Inflammatory macrophage treated with lipopolysaccharide for 4 hours (primary cell): ENCODE data around the gene OSBPL7.

Source experiments
- DNase-seq: peaks from one replicate; pipeline ENCODE4 v3.0.0-alpha.2; 2020

The OSBPL7 gene

DNA sequence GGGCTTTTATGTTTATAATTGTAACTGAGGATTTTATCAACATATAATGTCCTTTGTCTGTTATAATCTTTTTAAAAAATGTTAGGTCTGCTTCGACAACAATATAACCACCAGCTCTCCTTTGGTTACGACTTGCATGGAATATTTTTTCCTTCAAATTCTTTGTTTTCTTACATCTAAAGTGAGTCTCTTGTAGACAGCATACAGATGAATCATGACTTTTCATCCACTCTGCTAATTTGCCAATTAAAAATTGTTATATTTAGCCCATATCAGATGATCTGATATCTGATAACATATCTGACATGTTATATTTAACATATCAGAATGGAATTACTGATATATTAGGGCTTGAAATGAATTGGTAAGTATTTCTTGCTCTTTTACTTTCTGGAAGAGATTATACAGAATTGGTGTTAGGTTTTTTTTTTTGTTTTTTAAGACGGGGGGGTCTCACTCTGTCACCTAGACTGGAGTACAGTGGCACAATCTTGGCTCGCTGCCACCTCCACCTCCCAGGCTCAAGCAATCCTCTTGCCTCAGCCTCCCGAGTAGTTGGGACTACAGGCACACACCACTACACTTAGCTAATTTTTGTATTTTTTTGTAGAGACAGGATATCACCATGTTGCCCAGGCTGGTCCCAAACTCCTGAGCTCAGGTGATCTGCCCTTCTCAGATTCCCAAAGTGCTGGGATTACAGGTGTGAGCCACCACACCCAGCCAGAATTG lies 61.0 kb downstream of the OSBPL7 start:
- DNase-seq: no peak

DNA sequence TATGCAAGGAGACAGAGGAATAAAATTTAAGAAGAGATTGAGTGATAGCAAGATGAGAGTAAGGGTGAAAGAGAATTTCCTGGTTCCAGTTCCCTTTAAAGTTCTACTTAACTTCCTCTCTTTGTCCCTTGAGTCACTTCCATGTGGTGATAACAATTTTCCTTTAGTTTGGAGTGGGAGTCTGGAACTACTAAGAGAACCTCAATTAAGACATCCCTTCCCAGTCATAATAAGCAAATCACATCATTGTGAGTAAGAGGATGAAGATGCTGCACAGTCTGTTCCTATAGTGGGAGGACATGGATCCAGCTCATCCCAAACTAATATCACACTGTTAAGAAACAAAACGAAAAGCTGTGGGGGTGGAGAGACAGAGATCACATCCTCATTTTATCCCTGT lies 64.2 kb downstream of the OSBPL7 start:
- peak; percentile 91 for DNase-seq
